CD4-positive, alpha-beta T cell treated with Interleukin-4 for 1 hour (primary cell): Measurements from ENCODE around the gene LRRC75B.
"Not testable (repeated sequence)": the region's sequence is repeated elsewhere in the genome, so short reads cannot be mapped to it uniquely, and the experiment has no call there.

ENCODE experiments used
- DNase-seq, 2 donors: peaks; one replicate each; pipeline ENCODE4 v3.0.0-alpha.2; 2020 to 2022

LRRC75B gene

GRCh38 chr22:24602105-24602749 is 9.4 kb upstream of the LRRC75B start:
- DNase-seq: not testable (repeated sequence)

- peak in 1 of 2 donors; percentile 50 for DNase-seq
These were observed 8.6 kb upstream of the LRRC75B start for GRCh38 chr22:24601217-24602104.

- DNase-seq: not testable (repeated sequence)
These were observed 7.3 kb upstream of the LRRC75B start for GRCh38 chr22:24599958-24600715.

- no peak for DNase-seq
These were observed 6.6 kb upstream of the LRRC75B start for GRCh38 chr22:24599514-24599913.

- DNase-seq: not testable (repeated sequence)
These were observed 4.2 kb upstream of the LRRC75B start for GRCh38 chr22:24597076-24597475.

- no peak for DNase-seq
These were observed 3.0 kb upstream of the LRRC75B start for GRCh38 chr22:24595863-24596262.

GRCh38 chr22:24595228-24595627 is 2.4 kb upstream of the LRRC75B start:
- DNase-seq: no peak

GRCh38 chr22:24594569-24595120 is 1.8 kb upstream of the LRRC75B start:
- DNase-seq: no peak

GRCh38 chr22:24593836-24594568 is 1.1 kb upstream of the LRRC75B start:
- DNase-seq: no peak

- DNase-seq: not testable (repeated sequence)
These were observed 624 bp upstream of the LRRC75B start for GRCh38 chr22:24593559-24593835.

GRCh38 chr22:24592058-24592850 is 619 bp downstream of the LRRC75B start:
- DNase-seq: no peak

GRCh38 chr22:24591286-24591830 is 1.5 kb downstream of the LRRC75B start:
- DNase-seq: no peak

- DNase-seq: no peak
These were observed 2.2 kb downstream of the LRRC75B start for GRCh38 chr22:24590596-24591173.

GRCh38 chr22:24589518-24590030 is 3.3 kb downstream of the LRRC75B start:
- no peak for DNase-seq

GRCh38 chr22:24588757-24589481 is 4.0 kb downstream of the LRRC75B start:
- DNase-seq: no peak

GRCh38 chr22:24588381-24588756 is 4.5 kb downstream of the LRRC75B start:
- no peak for DNase-seq

GRCh38 chr22:24587948-24588347 is 4.9 kb downstream of the LRRC75B start:
- DNase-seq: no peak

GRCh38 chr22:24587251-24587650 is 5.6 kb downstream of the LRRC75B start:
- no peak for DNase-seq

GRCh38 chr22:24585927-24586546 is 6.8 kb downstream of the LRRC75B start:
- DNase-seq: no peak

GRCh38 chr22:24585461-24585860 is 7.4 kb downstream of the LRRC75B start:
- DNase-seq: no peak
